Dedifferentiated amniotic fluid mesenchymal stem cell (primary cell): ENCODE measurements around the gene MARCO.

Experiments used
- DNase-seq: peaks from one replicate; pipeline ENCODE4 v3.0.0-alpha.2; 2016; ENCODE audit errors: extremely low spot score

The MARCO gene

GRCh38 chr2:119040730-119041129, 98.7 kb downstream of the MARCO start:
- DNase-seq, result no peak
